Measurements from ENCODE around the gene SLC35G4. TPM values are rescaled to one million over a fixed set of nuclear protein-coding genes. Genes with fewer than 3 reads are reported as not detected.
"Not testable (repeated sequence)": the region's sequence is repeated elsewhere in the genome, so short reads cannot be mapped to it uniquely, and the experiment has no call there.

The SLC35G4 gene
- total RNA-seq, 1 donor from 2014 or later, result not detected

- Histone ChIP-seq H3K9me3 (no peaks in the 10 kb centered on the region), H3K27me3 (ENCODE audit: low read depth) (peaks cover 8% of the 10 kb centered on the region), H3K27ac (no peak overlapping the region), H3K4me1 (no peaks in the 10 kb centered on the region), H3K36me3 (no peaks in the 10 kb centered on the region), H3K4me3 (no peak overlapping the region)
- no peak for TF ChIP-seq CTCF (IDR thresholded peaks at IDR 0.05)
- no peak for DNase-seq
- no peak for ATAC-seq
- intact Hi-C loops (cut with DNase I), result no loop called here
These were observed 17.4 kb upstream of the SLC35G4 start for GRCh38 chr18:11591957-11592356.

- Histone ChIP-seq H3K4me3 (no peak overlapping the region), H3K27me3 (ENCODE audit: low read depth) (peaks cover 15% of the 10 kb centered on the region), H3K9me3 (no peaks in the 10 kb centered on the region), H3K36me3 (no peaks in the 10 kb centered on the region), H3K27ac (no peak overlapping the region), H3K4me1 (no peaks in the 10 kb centered on the region)
- intact Hi-C loops (cut with DNase I), result no loop called here
- ATAC-seq (no peak), DNase-seq (no peak)
- TF ChIP-seq CTCF (IDR thresholded peaks at IDR 0.05), result no peak
These were observed 9.1 kb upstream of the SLC35G4 start for GRCh38 chr18:11600321-11600720.

- Histone ChIP-seq H3K27ac (no peak overlapping the region), H3K36me3 (no peaks in the 10 kb centered on the region), H3K27me3 (ENCODE audit: low read depth) (peaks cover 6% of the 10 kb centered on the region), H3K9me3 (no peaks in the 10 kb centered on the region), H3K4me3 (no peak overlapping the region), H3K4me1 (no peaks in the 10 kb centered on the region)
- no peak for TF ChIP-seq CTCF (IDR thresholded peaks at IDR 0.05)
- intact Hi-C loops (cut with DNase I), result no loop called here
- ATAC-seq (no peak), DNase-seq (no peak)
These were observed 1.5 kb upstream of the SLC35G4 start for GRCh38 chr18:11607906-11608305.

GRCh38 chr18:11608618-11609017 is 778 bp upstream of the SLC35G4 start:
- H3K27ac ChIP-seq; ATAC-seq; H3K27me3 ChIP-seq (ENCODE audit: low read depth); H3K9me3 ChIP-seq; DNase-seq; intact Hi-C loops (cut with DNase I); H3K4me3 ChIP-seq; H3K36me3 ChIP-seq; H3K4me1 ChIP-seq: not testable (repeated sequence)

- ATAC-seq; H3K4me1 ChIP-seq; intact Hi-C loops (cut with DNase I); H3K4me3 ChIP-seq; H3K9me3 ChIP-seq; DNase-seq; H3K27ac ChIP-seq; H3K27me3 ChIP-seq (ENCODE audit: low read depth); H3K36me3 ChIP-seq: not testable (repeated sequence)
These were observed 3.7 kb downstream of the SLC35G4 start for GRCh38 chr18:11613073-11613472.

- H3K4me3 ChIP-seq; H3K4me1 ChIP-seq; H3K9me3 ChIP-seq; ATAC-seq; H3K36me3 ChIP-seq; H3K27me3 ChIP-seq (ENCODE audit: low read depth); DNase-seq; intact Hi-C loops (cut with DNase I); H3K27ac ChIP-seq: not testable (repeated sequence)
These were observed 4.2 kb downstream of the SLC35G4 start for GRCh38 chr18:11613611-11614010.

- H3K9me3 ChIP-seq; ATAC-seq; intact Hi-C loops (cut with DNase I); DNase-seq; H3K27ac ChIP-seq; H3K36me3 ChIP-seq; H3K27me3 ChIP-seq (ENCODE audit: low read depth); H3K4me1 ChIP-seq; H3K4me3 ChIP-seq: not testable (repeated sequence)
These were observed 4.6 kb downstream of the SLC35G4 start for GRCh38 chr18:11614042-11614441.

- H3K4me3 ChIP-seq; H3K4me1 ChIP-seq; H3K27ac ChIP-seq; H3K36me3 ChIP-seq; DNase-seq; ATAC-seq; H3K9me3 ChIP-seq; H3K27me3 ChIP-seq (ENCODE audit: low read depth); intact Hi-C loops (cut with DNase I): not testable (repeated sequence)
These were observed 5.6 kb downstream of the SLC35G4 start for GRCh38 chr18:11614981-11615380.

GRCh38 chr18:11647310-11647709 is 37.9 kb downstream of the SLC35G4 start:
- intact Hi-C loops (cut with DNase I); H3K9me3 ChIP-seq; H3K36me3 ChIP-seq; H3K27ac ChIP-seq; H3K4me3 ChIP-seq; H3K4me1 ChIP-seq; ATAC-seq; H3K27me3 ChIP-seq (ENCODE audit: low read depth); DNase-seq: not testable (repeated sequence)

GRCh38 chr18:11647804-11648203 is 38.4 kb downstream of the SLC35G4 start:
- intact Hi-C loops (cut with DNase I); H3K4me1 ChIP-seq; H3K4me3 ChIP-seq; H3K27ac ChIP-seq; DNase-seq; H3K9me3 ChIP-seq; ATAC-seq; H3K27me3 ChIP-seq (ENCODE audit: low read depth); H3K36me3 ChIP-seq: not testable (repeated sequence)

All from lower lobe of right lung (tissue), 2 donors.